Keratinocyte (primary cell): Measurements from ENCODE around the gene WNT10A.

Experiments used
- CTCF ChIP-seq, 3 experiments: IDR thresholded peaks in 1 of 3; conservative IDR thresholded peaks in 1 of 3; optimal IDR thresholded peaks in 1 of 3; 2 replicates in 2 of 3; 3 replicates in 1 of 3; pipeline versions ENCODE3 to v1.5.1; 2011; ENCODE audit warnings: low read length in 3 of 3, mild to moderate bottlenecking in 3 of 3, moderate library complexity in 2 of 3, control low read depth in 1 of 3, inconsistent platforms in 1 of 3; ENCODE audit not compliant: insufficient read depth in 2 of 3; ENCODE audit errors: extremely low read depth in 1 of 3
- EZH2 ChIP-seq: IDR thresholded peaks from one replicate; pipeline ENCODE4 v1.6.1; 2012; ENCODE audit warnings: inconsistent platforms, mild to moderate bottlenecking, low read length, moderate library complexity

- no peak for TF ChIP-seq EZH2
- no peak for TF ChIP-seq CTCF (optimal IDR thresholded peaks at IDR 0.05 in 1 of 3, IDR thresholded peaks at IDR 0.05 in 1 of 3, conservative IDR thresholded peaks at IDR 0.05 in 1 of 3; ENCODE audit: extremely low read depth in 1 of 3, insufficient read depth in 2 of 3, low read length in 3 of 3)
These were observed 47.2 kb downstream of the WNT10A start for GRCh38 chr2:218927876-218928275.
